ENCODE results near the gene TRIM2. TPM values are rescaled to one million over a fixed set of nuclear protein-coding genes. Genes with fewer than 3 reads are reported as not detected.

TRIM2 gene
- polyA plus RNA-seq, 3 donors = 0.50 to 0.96 (median 0.76) TPM

- Histone ChIP-seq H3K36me3 (replicated peaks in 1 of 2; ENCODE audit: control insufficient read depth in 1 of 2, insufficient read depth in 2 of 2, low read length in 2 of 2) (no peaks in the 10 kb centered on the region), H3K4me1 (ENCODE audit: control insufficient read depth in 1 of 2, insufficient read depth in 2 of 2, low read length in 2 of 2) (peaks cover 0 to 3% of the 10 kb centered on the region in 2 donors), H4K20me1 (ENCODE audit: insufficient read depth, low read length) (no peaks in the 10 kb centered on the region), H3K4me2 (replicated peaks; ENCODE audit: extremely low read depth, low read length, poor library complexity, severe bottlenecking) (no peak overlapping the region), H3K9ac (ENCODE audit: insufficient read depth, low read length, poor library complexity, severe bottlenecking) (no peak overlapping the region), H3K9me3 (replicated peaks in 1 of 2; ENCODE audit: control insufficient read depth in 1 of 2, insufficient read depth in 1 of 2, low read length in 2 of 2) (peaks cover 0 to 6% of the 10 kb centered on the region in 2 donors), H2AFZ (ENCODE audit: insufficient read depth, low read depth, low read length, poor library complexity, severe bottlenecking) (no peak overlapping the region), H3K4me3 (replicated peaks in 1 of 3; ENCODE audit: low read depth in 2 of 3, low read length in 3 of 3) (no peak overlapping the region), H3K27ac (ENCODE audit: low read depth in 1 of 2, low read length in 2 of 2) (no peak overlapping the region), H3K79me2 (ENCODE audit: insufficient read depth, low read length) (no peaks in the 10 kb centered on the region), H3K27me3 (ENCODE audit: control insufficient read depth in 2 of 2, insufficient read depth in 2 of 2, low read length in 2 of 2) (peaks cover 30 to 39% of the 10 kb centered on the region in 2 donors)
- peaks cover 3 to 11% (median 10%) of the 10 kb centered on the region in 3 donors for H3K27me3 Mint-ChIP-seq (ENCODE audit: low read depth in 3 of 3)
- H3K36me3 Mint-ChIP-seq = no peaks in the 10 kb centered on the region
- no peaks in the 10 kb centered on the region for H3K4me1 Mint-ChIP-seq
- H3K9me3 Mint-ChIP-seq = peaks cover 0 to 14% (median 11%) of the 10 kb centered on the region in 7 donors
- TF ChIP-seq CTCF (IDR thresholded peaks at IDR 0.05) = no peak
- no peak for DNase-seq
- no peak overlapping the region for H3K4me3 Mint-ChIP-seq
- WGBS (ENCODE audit: insufficient coverage) = no CpG with 5 or more reads among the region's 5 CpGs
- H3K27ac Mint-ChIP-seq = no peak overlapping the region
- intact Hi-C loops (cut with micrococcal nuclease) = no loop called here
Observed at GRCh38 chr4:153257991-153258390, 53.7 kb downstream of the TRIM2 start.

GRCh38 chr4:153258750-153259149 is 54.5 kb downstream of the TRIM2 start:
- H3K4me1 ChIP-seq (ENCODE audit: control insufficient read depth in 1 of 2, insufficient read depth in 2 of 2, low read length in 2 of 2) = peaks cover 0 to 3% of the 10 kb centered on the region in 2 donors
- Mint-ChIP-seq H3K4me1 (no peaks in the 10 kb centered on the region), H3K27me3 (ENCODE audit: low read depth in 3 of 3) (peaks cover 3 to 11% (median 10%) of the 10 kb centered on the region in 3 donors), H3K27ac (no peak overlapping the region), H3K36me3 (no peaks in the 10 kb centered on the region), H3K4me3 (no peak overlapping the region), H3K9me3 (peaks cover 0 to 15% (median 11%) of the 10 kb centered on the region in 7 donors)
- H3K36me3 ChIP-seq (replicated peaks in 1 of 2; ENCODE audit: control insufficient read depth in 1 of 2, insufficient read depth in 2 of 2, low read length in 2 of 2) = no peaks in the 10 kb centered on the region
- no CpG with 5 or more reads among the region's 4 CpGs for WGBS (ENCODE audit: insufficient coverage)
- H3K9ac ChIP-seq (ENCODE audit: insufficient read depth, low read length, poor library complexity, severe bottlenecking) = no peak overlapping the region
- H3K9me3 ChIP-seq (replicated peaks in 1 of 2; ENCODE audit: control insufficient read depth in 1 of 2, insufficient read depth in 1 of 2, low read length in 2 of 2) = peaks cover 0 to 9% of the 10 kb centered on the region in 2 donors
- DNase-seq = no peak
- H3K4me2 ChIP-seq (replicated peaks; ENCODE audit: extremely low read depth, low read length, poor library complexity, severe bottlenecking) = no peak overlapping the region
- no peak for TF ChIP-seq CTCF (IDR thresholded peaks at IDR 0.05)
- no peak overlapping the region for H3K4me3 ChIP-seq (replicated peaks in 1 of 3; ENCODE audit: low read depth in 2 of 3, low read length in 3 of 3)
- H3K27ac ChIP-seq (ENCODE audit: low read depth in 1 of 2, low read length in 2 of 2) = no peak overlapping the region
- H4K20me1 ChIP-seq (ENCODE audit: insufficient read depth, low read length) = no peaks in the 10 kb centered on the region
- H2AFZ ChIP-seq (ENCODE audit: insufficient read depth, low read depth, low read length, poor library complexity, severe bottlenecking) = no peak overlapping the region
- intact Hi-C loops (cut with micrococcal nuclease) = no loop called here
- peaks cover 30 to 39% of the 10 kb centered on the region in 2 donors for H3K27me3 ChIP-seq (ENCODE audit: control insufficient read depth in 2 of 2, insufficient read depth in 2 of 2, low read length in 2 of 2)
- no peaks in the 10 kb centered on the region for H3K79me2 ChIP-seq (ENCODE audit: insufficient read depth, low read length)

Measured in CD14-positive monocyte (primary cell).